ENCODE results near the gene EPN3.

EPN3 gene

DNA sequence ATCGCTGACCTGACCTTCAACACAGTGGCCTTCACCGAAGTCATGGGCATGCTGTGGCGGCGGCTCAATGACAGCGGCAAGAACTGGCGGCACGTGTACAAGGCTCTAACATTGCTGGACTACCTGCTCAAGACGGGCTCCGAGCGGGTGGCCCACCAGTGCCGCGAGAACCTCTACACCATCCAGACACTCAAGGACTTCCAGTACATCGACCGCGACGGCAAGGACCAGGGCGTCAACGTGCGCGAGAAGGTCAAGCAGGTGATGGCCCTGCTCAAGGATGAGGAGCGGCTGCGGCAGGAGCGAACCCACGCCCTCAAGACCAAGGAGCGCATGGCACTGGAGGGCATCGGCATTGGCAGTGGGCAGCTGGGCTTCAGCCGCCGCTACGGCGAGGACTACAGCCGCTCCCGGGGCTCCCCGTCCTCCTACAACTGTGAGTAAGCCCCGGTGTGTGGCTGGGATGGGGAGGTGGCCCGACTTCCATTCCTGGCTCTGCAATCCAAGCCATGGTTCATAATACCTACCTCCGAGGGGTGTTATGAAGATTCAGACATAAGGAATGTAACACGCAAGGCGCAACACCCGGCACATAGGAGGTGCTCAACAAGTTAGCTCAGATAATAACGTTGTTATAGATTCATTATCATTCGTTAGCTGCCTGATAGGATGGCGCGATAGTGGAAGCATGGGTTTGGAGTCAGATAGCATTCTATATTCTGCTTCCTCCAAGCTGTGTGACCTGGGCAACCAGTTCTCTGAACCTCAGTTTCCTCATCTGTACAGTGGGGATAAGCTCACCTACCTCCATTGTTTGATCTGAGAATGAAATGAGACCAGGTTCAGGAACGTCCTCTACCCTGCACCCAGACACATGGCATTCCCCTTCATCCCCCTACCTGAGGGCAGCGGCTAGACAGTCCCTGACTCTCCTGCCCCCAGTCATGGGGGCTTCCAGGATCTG is 4.4 kb downstream of the EPN3 start:
- DNase-seq: no peak

DNA sequence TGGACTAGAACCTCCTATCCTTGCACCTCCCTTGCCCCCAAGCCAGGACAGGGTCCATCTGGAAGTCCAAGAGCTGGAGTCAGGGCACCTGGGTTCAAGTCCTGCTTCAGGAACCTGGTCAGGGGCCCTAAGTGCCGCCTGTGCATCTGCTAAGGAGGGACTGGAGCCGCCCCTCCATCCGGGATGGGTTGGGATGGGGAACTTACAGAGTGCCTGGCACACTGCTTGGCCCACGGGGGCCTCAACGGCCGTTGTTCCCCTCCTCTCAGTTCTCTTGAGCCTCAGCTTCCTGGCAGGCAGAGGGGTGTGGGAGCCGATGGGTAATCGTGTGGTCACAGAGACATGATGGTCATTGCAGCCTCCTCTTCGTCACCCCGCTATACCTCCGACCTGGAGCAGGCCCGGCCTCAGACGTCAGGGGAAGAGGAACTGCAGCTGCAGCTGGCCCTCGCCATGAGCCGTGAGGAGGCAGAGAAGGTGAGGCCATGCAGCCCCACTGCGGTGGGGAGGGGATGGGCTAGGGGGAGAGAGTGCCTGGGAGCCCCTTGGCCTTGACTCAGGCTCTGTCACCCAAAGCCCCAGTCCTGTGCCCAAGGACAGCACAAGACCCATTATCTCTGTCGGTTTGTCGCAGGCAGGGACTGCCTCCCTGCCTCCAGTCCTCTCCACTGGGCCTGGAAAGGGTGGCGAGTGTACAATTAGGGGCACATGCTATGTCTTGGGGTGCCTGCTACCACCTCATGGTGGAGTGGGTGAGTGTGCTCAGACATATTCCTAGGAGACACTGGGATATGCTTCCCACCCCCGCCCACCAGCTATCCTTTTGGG is 5.4 kb downstream of the EPN3 start:
- DNase-seq: no peak

DNA sequence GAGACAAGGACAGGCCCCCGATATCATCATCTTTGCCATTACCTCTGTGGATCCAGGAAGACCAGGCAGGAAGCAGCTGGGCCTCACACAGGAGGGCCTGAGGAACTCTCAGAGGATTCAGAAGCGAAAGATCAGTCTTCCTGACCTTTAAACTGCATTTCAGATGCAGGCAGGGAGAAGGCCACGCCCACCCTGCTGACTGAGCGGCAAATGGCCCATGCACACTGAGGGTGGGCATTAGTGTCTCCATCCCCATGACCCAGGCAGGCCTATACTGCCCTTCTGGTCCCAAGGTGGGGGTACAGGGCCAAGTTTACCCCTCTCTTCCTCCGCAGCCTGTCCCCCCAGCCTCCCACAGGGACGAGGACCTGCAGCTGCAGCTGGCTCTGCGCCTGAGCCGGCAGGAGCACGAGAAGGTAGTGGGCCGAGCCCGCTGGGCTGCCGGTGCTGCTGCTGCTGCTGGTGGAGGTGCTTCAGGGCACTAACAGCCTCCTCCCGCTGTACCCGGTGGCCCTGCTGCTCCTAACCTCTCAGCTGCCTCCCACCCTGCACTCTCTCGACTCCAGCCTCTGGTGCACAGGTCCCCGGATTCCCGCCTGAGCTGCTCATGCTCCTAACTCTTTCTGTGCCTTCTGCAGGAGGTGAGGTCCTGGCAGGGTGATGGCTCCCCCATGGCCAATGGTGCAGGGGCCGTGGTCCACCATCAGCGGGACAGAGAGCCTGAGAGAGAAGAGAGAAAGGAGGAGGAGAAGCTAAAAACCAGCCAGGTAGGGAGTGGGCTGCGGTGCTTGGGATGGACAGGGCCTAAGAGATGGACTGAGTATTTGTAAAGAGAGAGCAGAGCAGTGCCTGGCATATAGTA is 6.2 kb downstream of the EPN3 start:
- no peak for DNase-seq

DNA sequence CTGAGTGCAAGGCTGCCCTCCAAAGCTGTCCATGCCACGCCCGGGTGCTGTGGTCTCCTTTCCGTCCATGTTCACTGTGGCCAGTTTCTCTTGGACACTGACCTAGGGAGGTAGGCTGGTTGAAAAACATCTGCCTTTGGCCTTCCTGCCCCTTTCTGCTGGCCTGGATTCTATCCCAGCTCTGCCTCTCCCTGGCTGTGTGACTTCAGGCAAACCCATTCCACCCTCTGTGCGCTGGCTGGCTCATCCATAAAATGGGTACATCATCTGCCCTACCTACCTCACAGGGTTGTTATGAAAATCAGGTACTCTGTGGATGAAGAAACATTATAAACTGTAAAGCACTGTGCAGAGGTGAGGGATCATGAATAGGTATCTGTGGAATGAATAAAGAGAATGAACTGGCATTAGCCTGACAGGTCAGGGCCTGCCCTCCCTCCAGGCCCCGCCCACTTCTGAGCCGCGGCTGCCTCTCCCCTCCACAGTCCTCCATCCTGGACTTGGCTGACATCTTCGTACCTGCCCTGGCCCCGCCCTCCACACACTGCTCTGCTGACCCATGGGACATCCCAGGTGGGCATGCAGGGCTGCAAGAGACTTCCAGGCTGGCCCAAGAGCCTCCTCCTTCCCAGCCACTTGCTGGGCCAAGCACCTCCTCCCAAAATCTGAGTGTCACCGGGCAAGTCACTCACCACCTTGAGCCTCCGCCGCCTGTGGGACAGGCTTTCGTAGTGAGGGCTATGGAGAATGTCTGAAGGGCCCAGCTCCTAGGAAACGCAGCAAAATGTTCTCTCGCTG is 7.4 kb downstream of the EPN3 start:
- no peak for DNase-seq

DNA sequence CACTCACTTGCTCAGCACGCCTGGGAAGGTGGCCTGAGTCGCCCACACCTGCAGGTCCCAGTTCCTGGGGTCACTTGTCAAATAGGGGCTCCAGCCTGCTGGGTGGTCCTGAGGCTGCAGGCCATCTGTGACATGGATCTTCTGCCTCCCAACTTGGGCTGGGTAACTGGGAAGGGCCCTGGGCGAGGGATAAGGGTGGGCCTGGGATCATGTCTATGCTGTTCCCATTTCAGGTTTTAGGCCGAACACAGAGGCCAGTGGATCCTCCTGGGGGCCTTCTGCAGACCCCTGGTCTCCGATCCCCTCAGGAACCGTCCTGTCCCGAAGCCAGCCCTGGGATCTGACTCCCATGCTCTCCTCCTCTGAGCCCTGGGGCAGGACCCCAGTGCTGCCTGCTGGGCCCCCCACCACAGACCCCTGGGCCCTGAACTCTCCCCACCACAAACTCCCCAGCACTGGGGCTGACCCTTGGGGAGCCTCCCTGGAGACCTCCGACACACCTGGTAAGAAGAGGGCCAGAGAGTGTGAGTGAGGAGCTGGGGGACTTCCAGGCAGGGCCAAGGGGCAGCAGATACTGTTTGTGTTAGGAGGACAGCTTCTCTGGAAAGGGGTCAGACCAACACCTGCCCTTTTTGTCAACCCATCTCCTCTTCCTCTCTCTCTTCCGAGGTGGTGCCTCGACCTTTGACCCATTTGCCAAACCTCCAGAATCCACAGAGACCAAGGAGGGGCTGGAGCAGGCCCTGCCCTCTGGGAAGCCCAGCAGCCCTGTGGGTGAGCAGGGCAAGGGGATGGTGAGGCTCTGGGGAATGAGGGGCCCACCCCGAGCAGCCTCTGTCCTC is 8.2 kb downstream of the EPN3 start:
- DNase-seq: no peak

DNA sequence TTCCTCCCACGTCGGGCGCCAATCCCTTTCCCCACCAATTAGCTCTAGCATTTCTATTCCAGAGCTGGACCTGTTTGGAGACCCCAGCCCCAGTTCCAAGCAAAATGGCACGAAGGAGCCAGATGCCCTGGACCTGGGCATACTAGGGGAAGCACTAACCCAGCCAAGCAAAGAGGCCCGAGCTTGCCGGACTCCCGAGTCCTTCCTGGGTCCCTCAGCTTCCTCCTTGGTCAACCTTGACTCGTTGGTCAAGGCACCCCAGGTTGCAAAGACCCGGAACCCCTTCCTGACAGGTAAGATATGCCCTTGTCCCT is 8.8 kb downstream of the EPN3 start:
- DNase-seq: no peak

DNA sequence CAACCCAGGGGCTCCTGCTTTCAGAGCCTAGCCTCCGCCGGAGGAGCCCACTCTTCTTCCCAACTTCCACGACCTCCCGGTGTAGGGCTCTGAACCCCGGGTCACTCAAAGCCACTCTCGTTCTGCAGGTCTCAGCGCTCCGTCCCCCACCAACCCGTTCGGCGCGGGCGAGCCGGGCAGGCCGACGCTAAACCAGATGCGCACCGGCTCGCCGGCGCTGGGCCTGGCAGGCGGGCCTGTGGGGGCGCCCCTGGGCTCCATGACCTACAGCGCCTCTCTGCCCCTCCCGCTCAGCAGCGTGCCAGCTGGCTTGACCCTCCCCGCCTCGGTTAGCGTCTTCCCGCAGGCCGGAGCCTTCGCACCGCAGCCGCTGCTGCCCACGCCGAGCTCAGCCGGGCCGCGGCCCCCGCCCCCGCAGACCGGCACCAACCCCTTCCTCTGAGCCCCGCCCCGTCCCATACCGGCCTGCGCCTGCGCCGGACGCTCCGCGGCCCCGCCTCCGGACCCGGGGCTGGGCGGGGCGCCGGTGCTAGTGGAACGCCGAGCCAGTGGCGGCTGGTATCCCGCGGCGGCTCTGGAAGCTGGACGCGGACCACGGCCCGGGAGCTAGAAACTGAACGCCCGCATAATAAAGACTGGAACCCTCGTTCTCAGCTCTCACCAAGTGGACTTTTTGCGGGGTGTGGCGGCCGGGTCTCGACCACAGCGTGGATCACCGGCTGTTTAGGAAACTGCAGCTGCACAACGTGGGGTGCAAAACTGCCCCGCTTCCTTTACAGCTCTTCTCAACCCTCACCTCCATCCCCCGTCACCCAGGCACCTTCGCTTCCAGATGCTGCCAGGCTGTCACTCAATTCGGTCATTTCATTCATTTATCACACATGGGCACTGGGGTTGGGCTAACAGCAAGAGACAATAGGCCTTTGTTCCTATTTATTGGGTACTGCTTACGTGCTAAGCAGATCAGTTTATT is 9.5 kb downstream of the EPN3 start:
- DNase-seq: peak; percentile 88

DNA sequence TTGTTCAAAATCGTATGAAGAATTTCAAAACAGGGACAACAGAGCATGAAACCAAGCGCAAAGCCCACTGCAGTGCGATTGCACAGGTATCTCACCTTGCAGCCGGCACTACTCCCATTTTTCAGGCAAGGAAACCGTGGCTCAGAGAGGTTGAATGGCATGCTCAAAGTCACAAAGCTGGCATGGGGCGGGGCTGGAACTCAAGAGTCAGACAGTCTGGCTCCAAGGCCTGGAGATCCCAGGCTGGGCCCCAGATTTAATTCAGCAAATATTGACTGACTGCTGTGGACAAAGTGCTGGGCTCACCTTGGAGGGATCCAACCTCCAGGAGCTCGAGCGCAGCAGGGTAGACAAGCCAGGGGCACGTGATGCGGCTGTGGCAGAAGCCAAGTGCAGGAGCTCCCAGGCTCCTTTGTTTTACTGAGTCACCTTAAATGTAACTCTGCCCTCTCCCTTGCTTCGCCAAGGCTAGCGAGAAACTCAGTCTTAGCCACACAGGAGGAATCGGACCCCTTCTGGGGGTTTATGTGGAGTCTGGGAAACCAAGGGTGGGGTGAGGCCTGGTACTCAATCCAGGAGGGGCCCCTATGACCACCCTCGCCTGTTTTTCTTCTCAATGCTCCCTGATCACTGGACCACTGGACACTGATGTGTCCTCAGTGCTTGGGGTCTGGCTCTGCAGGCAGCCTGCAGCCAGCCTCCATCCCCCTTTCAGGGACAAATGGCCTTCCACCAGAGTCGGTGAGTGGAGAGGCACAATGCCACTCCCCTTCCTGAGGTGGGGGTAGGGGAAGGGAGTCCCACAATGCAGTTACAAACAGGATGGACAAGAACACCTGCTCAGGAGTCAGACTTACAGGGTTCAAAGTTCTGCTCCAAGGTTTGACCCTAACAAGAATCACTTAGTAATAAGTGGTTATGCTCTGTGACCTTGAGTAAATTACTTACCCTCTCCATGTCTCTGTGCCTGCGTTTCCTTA is 10.6 kb downstream of the EPN3 start:
- DNase-seq: no peak

DNA sequence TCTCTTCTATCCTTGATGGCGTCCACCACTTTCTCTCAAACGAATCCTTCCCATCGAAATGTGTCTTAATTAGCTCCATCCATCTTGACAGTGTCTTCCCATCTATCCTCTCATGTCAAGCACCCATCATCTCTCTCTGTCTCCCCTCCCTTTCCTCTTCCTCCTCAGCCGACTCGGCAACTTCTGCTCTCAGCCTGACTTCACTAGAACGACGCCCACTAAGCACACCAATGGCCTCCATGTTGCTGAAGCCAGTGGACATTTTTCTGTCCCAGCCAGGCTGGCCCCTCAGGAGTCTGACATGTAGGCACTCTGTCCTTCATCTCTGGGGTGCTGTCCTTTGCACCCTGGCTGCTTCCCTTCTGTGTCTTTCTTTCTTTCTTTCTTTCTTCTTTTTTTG is 12.0 kb downstream of the EPN3 start:
- no peak for DNase-seq

DNA sequence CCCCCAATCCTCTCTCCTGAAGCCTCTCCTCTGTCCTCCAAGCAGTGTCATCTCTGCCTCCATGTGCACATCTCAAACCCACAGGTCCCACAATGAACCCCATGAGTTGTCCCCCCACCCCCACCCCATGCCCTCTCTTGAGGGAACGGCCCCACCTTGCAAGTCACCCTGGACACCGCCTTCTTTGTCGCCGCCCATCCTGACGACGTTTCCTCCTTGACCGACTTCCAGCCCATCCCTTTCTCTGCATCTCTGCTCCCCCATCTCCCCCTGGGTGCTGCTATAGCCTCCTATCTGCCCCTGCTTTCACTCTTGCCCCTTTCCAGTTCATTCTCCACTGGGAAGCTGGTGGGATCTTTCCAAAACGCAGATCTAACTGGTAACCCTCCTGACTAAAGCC is 12.8 kb downstream of the EPN3 start:
- DNase-seq: no peak

DNA sequence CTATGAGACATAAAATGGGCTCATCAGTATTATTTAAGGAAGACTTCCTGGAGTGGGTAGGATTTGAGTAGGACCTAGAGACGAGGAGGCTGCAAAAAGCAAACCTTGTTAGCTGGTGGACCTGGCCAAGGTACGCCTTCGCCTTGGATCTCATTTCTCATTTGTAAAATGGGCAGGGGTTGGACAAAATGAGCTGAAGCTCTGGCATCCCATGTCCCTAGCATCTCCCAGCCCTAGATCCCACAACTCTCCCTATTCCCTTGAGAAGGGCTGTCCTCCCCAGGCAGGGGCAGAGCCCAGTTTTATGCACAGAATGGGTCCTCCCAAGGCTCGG is 14.1 kb downstream of the EPN3 start:
- DNase-seq: no peak

DNA sequence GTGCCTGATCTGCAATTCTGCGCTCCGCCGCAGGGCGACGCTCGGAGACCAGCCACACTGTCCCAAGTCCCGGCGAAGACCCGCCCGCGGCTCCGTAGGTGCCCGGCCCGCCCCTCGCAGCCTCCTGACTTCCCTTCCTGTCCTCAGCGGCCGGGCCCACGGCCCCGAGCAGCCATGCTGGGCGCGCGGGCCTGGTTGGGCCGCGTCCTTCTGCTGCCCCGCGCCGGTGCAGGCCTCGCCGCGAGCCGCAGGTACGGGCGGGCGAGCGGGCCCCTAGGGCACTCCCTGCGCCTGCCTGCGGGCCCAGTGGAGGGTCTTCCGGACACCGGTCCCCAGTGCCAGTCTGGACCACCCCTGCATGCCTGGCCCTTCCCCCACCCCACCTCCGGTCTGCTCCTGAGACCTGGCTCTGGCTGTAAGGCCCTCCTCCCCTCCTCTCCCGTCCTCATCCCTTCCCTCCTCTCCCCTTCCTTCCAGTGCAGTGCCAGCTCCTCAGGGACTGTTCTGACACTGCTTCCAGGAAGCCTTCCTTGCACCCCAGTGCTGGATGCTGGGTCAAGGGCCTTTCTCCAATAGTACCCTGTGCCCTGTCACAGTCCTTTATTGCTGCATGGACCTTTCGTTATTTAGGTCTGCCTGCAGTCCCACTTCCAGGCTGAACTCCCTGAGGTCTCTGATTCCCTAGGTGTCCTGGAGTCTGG is 14.7 kb downstream of the EPN3 start, which contains the start of gene SPATA20:
SPATA20 (plus strand) TSS at position 140 of the 701 bp plus-strand sequence; CDS start at position 175, 35 bp downstream.
- DNase-seq: peak; percentile 93

DNA sequence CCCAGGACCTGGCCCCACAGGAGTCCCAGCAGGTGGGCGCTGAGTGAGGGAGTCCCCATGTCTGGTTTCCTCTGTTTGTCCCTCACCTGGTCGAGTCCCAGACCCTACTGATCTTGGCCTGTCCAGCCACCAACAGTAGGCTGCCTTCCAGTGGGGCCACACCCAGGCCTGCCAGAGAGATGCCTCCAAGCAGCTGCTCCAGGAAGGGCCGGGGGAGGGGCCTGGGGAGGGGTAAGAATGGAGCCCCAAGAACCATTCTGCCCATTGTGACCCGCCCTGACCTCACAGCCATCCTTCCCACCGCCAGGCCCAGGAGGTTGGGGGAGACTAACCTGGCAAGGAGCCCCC is 15.2 kb downstream of the EPN3 start:
- no peak for DNase-seq

DNA sequence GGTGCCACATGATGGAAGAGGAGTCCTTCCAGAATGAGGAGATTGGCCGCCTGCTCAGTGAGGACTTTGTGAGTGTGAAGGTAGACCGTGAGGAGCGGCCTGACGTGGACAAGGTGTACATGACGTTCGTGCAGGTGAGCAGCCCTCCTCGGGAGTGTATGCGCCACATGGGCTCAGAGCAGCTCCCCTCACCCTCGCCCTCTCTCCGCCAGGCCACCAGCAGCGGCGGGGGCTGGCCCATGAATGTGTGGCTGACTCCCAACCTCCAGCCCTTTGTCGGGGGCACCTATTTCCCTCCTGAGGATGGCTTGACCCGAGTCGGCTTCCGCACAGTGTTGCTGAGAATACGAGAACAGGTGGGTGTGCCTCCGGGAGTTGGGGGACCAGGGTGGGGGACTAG is 16.3 kb downstream of the EPN3 start:
- DNase-seq: no peak

DNA sequence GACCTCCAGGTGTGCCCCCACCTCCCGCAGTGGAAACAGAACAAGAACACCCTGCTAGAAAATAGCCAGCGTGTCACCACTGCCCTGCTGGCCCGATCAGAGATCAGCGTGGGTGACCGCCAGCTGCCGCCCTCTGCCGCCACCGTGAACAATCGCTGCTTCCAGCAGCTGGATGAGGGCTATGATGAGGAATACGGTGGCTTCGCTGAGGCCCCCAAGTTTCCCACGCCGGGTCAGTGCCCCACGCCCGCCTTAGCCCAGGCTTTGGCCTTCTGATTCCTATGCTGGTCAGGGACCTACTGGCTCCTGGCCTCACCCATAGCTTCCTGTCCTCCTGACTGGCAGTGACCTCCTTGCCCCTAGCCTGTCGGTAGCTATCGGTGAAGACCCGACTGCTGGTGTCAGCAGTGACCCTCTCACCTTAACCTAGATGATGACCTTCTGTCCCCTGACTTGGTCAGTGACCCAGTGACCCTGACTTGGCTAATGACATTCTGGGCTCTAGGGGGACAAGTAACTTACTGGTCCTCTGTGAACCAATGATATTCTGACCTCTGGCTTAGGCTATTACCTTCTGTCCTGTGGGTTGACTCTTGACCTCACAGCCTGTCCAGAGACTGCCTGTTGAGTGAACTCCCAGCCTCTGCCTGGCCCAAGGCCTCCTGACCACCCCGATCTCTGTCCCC is 16.9 kb downstream of the EPN3 start:
- no peak for DNase-seq

DNA sequence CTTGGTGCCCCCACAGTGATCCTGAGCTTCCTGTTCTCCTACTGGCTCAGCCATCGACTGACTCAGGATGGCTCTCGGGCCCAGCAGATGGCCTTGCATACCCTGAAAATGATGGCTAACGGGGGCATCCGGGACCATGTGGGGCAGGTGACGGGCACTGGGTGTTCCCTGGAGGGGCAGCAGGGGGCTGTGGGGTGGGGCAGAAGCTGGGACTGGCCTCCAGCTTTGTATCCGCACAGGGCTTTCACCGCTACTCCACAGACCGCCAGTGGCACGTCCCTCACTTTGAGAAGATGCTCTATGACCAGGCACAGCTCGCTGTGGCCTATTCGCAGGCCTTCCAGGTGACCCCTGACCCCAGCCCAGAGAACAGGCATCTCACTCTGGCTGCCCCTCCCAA is 17.4 kb downstream of the EPN3 start:
- DNase-seq: no peak

DNA sequence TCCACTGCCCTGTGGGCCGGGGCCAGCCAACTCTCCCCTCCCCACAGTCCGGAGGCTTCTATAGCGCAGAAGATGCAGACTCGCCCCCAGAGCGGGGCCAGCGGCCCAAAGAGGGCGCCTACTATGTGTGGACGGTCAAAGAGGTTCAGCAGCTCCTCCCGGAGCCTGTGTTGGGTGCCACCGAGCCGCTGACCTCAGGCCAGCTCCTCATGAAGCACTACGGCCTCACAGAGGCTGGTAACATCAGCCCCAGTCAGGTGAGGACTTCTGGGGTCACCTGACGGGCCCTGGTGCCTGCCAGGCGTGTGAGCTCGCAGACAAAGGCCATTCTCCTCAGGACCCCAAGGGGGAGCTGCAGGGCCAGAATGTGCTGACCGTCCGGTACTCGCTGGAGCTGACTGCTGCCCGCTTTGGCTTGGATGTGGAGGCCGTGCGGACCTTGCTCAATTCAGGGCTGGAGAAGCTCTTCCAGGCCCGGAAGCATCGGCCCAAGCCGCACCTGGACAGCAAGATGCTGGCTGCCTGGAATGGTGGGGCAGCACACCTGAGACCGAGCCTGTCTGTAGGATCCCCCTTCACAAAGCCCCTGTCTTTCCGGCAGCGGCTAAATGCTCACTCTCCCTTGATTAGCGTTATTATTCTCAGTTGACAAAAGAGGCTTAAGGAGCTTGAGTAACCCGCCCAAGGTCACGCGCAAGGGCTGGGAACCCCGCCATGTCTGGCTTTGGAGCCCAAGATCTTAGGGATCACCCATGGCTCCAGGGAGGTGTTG is 18.3 kb downstream of the EPN3 start:
- DNase-seq: no peak

All from activated CD4-positive, alpha-beta T cell treated with anti-CD3 and anti-CD28 coated beads, Interleukin-10, Interleukin-2, amounts not matched to agents 100 ng/mL and 50 ng/mL, durations not matched to agents 16 hours and 8 hours (primary cell).